HUES48 (cell line): ENCODE measurements around the gene TLL2.
"Not testable (repeated sequence)": the region's sequence is repeated elsewhere in the genome, so short reads cannot be mapped to it uniquely, and the experiment has no call there.

Source experiments
- H3K27ac ChIP-seq: one replicate; pipeline ENCODE4 v1.7.0; 2013; ENCODE audit warnings: low read depth, low read length, inconsistent platforms
- H3K27me3 ChIP-seq: 2 replicates; pipeline ENCODE4 v1.6.1; 2013; ENCODE audit warnings: mild to moderate bottlenecking, low read length; ENCODE audit not compliant: control insufficient read depth, insufficient read depth
- H3K36me3 ChIP-seq: 2 replicates; pipeline ENCODE4 v1.6.1; 2013; ENCODE audit warnings: low read length; ENCODE audit not compliant: control insufficient read depth, insufficient read depth
- H3K4me1 ChIP-seq: 2 replicates; pipeline ENCODE4 v1.6.1; 2013; ENCODE audit warnings: mild to moderate bottlenecking, low read length; ENCODE audit not compliant: control insufficient read depth, insufficient read depth
- H3K4me3 ChIP-seq: 2 replicates; pipeline ENCODE4 v1.5.1; 2013; ENCODE audit warnings: mild to moderate bottlenecking, low read depth, low read length
- H3K9ac ChIP-seq: 2 replicates; pipeline ENCODE4 v1.6.1; 2013; ENCODE audit warnings: mild to moderate bottlenecking, low read depth, low read length, moderate library complexity
- H3K9me3 ChIP-seq: 2 replicates; pipeline ENCODE4 v1.6.1; 2013; ENCODE audit warnings: low read length; ENCODE audit not compliant: control insufficient read depth, insufficient read depth

The TLL2 gene

GRCh38 chr10:96513698-96514561 lies at the start of gene TLL2:
TLL2 (minus strand) TSS chr10:96513926; CDS start chr10:96513685, 241 bp downstream.
- H3K9ac ChIP-seq, result no peak within 1 kb of the TSS
- H3K27me3 ChIP-seq, result peaks cover 48% of the 10 kb centered on the region
- H3K9me3 ChIP-seq, result no peaks in the 10 kb centered on the region
- H3K4me1 ChIP-seq, result peaks cover 20% of the 10 kb centered on the region
- H3K36me3 ChIP-seq, result peaks cover 3% of the 10 kb centered on the region; the same call in 1 of the 2 replicates
- peak within 1 kb of the TSS; percentile 58 for H3K4me3 ChIP-seq
- peak within 1 kb of the TSS; percentile 65 for H3K27ac ChIP-seq

DNA sequence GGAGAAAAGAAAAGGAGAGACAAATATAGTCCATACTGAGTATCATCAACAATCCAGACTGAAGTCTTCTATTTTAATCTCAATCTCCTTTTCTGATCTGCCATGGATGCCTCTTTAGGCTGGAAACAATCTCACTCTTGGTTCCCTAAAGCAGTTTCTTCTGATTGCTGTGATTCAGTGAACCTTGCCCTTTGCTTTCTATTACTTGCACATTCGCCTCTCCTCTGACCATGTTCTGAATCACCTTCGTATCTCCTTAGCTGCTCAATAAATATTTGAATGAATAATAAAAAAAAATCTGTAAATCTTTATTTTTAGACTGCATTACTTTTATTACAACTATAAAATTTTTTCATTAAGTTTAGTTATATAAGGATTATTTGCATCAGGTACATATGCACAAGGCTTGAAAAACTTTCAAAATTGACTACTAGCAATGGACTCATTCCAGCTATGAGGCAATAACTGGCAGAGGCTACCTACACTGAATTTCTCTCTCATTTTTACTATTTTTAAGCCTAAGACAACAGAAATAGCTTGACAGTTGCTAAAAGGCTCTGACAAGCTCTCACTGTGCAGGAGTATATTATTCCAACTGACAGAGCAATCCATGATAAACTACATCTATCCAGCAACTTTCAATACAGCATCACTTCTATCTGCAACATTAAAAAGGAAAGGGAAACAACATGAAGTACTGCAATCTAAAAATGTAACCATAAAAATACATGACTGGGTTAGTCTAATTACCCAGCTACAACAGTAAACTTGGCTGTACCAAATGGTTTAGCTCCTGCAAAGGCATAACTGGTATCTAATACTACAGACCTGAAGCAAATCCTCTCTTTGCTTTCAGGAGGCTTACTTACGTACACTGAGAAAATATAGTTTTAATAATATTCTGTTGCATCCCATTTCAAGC lies 47.5 kb upstream of the TLL2 start:
- Histone ChIP-seq H3K27ac (no peak overlapping the region), H3K27me3 (no peaks in the 10 kb centered on the region), H3K9ac (no peak overlapping the region), H3K4me1 (no peaks in the 10 kb centered on the region), H3K9me3 (no peaks in the 10 kb centered on the region), H3K4me3 (no peak overlapping the region), H3K36me3 (peaks cover 67% of the 10 kb centered on the region)

DNA sequence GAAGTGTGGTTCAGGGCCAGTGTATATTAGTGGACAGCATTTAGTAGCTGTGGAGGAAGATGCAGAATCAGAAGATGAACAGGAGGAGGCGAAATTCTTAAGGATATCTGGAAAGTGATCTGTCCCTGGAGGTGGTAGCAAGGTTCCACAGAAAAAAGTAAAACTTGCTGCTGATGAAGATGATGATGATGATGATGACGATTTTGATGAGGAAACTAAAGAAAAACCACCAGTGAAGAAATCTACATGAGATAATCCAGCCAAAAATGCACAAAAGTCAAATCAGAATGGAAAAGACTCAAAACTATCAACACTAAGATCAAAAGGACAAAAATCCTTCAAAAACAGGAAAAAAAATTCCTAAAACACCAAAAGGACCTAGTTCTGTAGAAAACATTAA lies 46.8 kb upstream of the TLL2 start:
- Histone ChIP-seq H3K4me3 (no peak overlapping the region), H3K27ac (no peak overlapping the region), H3K36me3 (peaks cover 63% of the 10 kb centered on the region), H3K27me3 (no peaks in the 10 kb centered on the region), H3K4me1 (no peaks in the 10 kb centered on the region), H3K9me3 (no peaks in the 10 kb centered on the region), H3K9ac (no peak overlapping the region)

- H3K9ac ChIP-seq, result no peak overlapping the region
- H3K4me1 ChIP-seq, result no peaks in the 10 kb centered on the region
- H3K27me3 ChIP-seq, result no peaks in the 10 kb centered on the region
- H3K27ac ChIP-seq, result no peak overlapping the region
- H3K4me3 ChIP-seq, result no peak overlapping the region
- peaks cover 67% of the 10 kb centered on the region for H3K36me3 ChIP-seq
- H3K9me3 ChIP-seq, result no peaks in the 10 kb centered on the region
Observed at GRCh38 chr10:96556003-96556402, 42.3 kb upstream of the TLL2 start.

GRCh38 chr10:96555330-96555729 lies 41.6 kb upstream of the TLL2 start:
- peaks cover 67% of the 10 kb centered on the region for H3K36me3 ChIP-seq
- no peaks in the 10 kb centered on the region for H3K9me3 ChIP-seq
- H3K27ac ChIP-seq, result no peak overlapping the region
- H3K9ac ChIP-seq, result no peak overlapping the region
- no peaks in the 10 kb centered on the region for H3K4me1 ChIP-seq
- H3K4me3 ChIP-seq, result no peak overlapping the region
- H3K27me3 ChIP-seq, result no peaks in the 10 kb centered on the region

GRCh38 chr10:96548589-96548988 lies 34.9 kb upstream of the TLL2 start:
- no peaks in the 10 kb centered on the region for H3K9me3 ChIP-seq
- no peaks in the 10 kb centered on the region for H3K27me3 ChIP-seq
- no peak overlapping the region for H3K4me3 ChIP-seq
- no peak overlapping the region for H3K9ac ChIP-seq
- no peak overlapping the region for H3K27ac ChIP-seq
- peaks cover 82% of the 10 kb centered on the region for H3K36me3 ChIP-seq
- H3K4me1 ChIP-seq, result no peaks in the 10 kb centered on the region

- not testable (repeated sequence) for H3K27ac ChIP-seq, H3K9me3 ChIP-seq, H3K27me3 ChIP-seq, H3K4me3 ChIP-seq, H3K4me1 ChIP-seq, H3K9ac ChIP-seq
- H3K36me3 ChIP-seq, result peaks cover 73% of the 10 kb centered on the region
Observed at GRCh38 chr10:96545558-96545957, 31.8 kb upstream of the TLL2 start.

DNA sequence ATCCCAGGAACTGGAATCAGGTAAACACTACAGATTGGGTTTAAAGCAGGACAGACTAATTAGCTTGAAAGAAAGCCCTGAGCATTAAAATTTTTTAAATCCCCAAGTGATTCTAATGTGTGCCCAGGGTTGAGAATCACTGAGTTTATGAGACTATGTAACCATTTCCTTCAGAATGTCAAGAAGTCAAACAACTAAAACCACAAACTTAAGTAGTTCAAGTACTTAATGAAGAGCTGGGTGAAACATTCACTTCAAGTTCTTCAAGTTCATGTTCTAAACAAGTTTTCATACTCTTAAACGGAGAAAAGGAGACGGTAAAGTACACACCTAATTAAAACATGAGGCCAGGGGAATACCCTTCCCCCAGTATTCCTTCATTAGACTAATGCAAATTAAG lies 28.2 kb upstream of the TLL2 start:
- Histone ChIP-seq H3K4me1 (no peaks in the 10 kb centered on the region), H3K9me3 (no peaks in the 10 kb centered on the region), H3K27me3 (no peaks in the 10 kb centered on the region), H3K27ac (no peak overlapping the region), H3K36me3 (peaks cover 51% of the 10 kb centered on the region), H3K9ac (no peak overlapping the region), H3K4me3 (no peak overlapping the region)

DNA sequence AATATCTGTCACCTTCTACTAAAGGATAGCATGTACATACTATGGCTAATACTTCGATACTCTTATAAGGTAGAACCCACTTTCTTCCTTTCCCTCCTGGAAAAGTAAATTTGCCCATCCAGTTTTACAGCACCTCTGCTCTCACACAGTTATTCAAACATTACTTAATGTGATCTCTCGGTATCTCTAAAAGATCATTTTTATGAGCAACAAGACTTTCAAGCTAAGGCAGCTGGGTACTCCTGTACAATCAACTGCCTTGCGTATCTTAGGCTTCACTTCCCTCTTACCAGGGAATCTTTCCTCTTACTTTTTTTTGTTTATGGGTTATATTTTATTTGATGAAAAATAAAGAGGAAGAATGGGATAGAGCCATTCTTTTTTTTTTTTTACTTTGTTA lies 26.5 kb upstream of the TLL2 start:
- Histone ChIP-seq H3K27me3 (no peaks in the 10 kb centered on the region), H3K9ac (no peak overlapping the region), H3K4me1 (no peaks in the 10 kb centered on the region), H3K4me3 (no peak overlapping the region), H3K36me3 (peaks cover 42% of the 10 kb centered on the region), H3K27ac (no peak overlapping the region), H3K9me3 (no peaks in the 10 kb centered on the region)

DNA sequence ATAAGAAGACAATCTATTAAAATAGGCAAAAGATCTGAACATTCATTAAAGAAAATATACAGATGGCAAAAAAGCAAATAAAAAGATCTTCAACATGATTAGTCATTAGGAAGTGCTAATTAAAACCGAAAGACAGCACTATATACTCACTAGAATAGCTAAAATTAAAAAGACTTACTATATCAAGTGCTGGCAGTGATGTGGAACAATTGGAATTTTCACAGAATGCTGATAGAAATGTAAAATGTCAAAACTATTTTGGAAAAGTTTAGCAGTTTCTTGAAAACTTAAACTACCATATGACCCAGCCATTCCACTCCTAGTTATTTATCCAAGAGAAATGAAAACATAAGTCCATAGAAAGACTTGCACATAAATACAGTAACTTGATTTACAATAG lies 25.0 kb upstream of the TLL2 start:
- Histone ChIP-seq H3K4me1 (no peaks in the 10 kb centered on the region), H3K36me3 (peaks cover 38% of the 10 kb centered on the region), H3K4me3 (no peak overlapping the region), H3K27ac (no peak overlapping the region), H3K27me3 (no peaks in the 10 kb centered on the region), H3K9ac (no peak overlapping the region), H3K9me3 (no peaks in the 10 kb centered on the region)

DNA sequence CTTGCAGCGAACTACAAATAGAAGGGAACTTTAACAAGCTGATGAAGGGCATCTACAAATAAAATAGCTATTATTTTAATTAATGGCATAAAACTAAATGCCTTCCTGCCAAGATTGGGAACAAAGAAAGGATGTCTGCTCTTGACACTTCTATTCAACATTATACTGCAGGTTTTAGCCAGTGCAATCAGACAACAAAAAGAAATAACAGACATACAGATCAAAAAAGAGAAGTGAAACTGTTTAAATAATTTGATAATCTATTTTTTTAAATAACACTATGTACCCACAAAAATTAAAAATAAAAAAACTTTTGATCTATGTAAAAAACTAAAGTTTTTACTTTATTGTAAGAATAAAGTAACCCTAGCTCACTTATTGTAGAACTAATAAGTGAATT lies 22.4 kb upstream of the TLL2 start:
- H3K9me3 ChIP-seq, result no peaks in the 10 kb centered on the region
- H3K27ac ChIP-seq, result no peak overlapping the region
- H3K4me1 ChIP-seq, result no peaks in the 10 kb centered on the region
- peaks cover 33% of the 10 kb centered on the region for H3K36me3 ChIP-seq
- no peaks in the 10 kb centered on the region for H3K27me3 ChIP-seq
- no peak overlapping the region for H3K4me3 ChIP-seq
- no peak overlapping the region for H3K9ac ChIP-seq
